CD14-positive monocyte (primary cell): Measurements from ENCODE around the gene MAPK8IP2. TPM values are rescaled to one million over a fixed set of nuclear protein-coding genes. Genes with fewer than 3 reads are reported as not detected.
A peak's percentile ranks its signal among the peaks of the same experiment; 100 is the strongest.

Experiments used
- DNase-seq, 3 donors: peaks; one replicate each; pipeline ENCODE4 v3.0.0-alpha.2; 2011 to 2022
- H2AFZ ChIP-seq: 2 replicates; pipeline ENCODE4 v1.6.0; 2012; ENCODE audit warnings: mild to moderate bottlenecking, low read depth, low read length, inconsistent platforms; ENCODE audit not compliant: insufficient read depth, poor library complexity, severe bottlenecking
- H3K27ac ChIP-seq, 2 donors: 1 replicate in 1 of 2; 2 replicates in 1 of 2; pipeline ENCODE4 v1.5.1; 2012 to 2013; ENCODE audit warnings: low read length in 2 of 2, control low read depth in 1 of 2, inconsistent platforms in 1 of 2, low read depth in 1 of 2, mild to moderate bottlenecking in 1 of 2
- H3K27me3 ChIP-seq, 2 donors: one replicate each; pipeline versions ENCODE4 v1.6.0 to v1.6.1; 2011 to 2013; ENCODE audit warnings: low read length in 2 of 2; ENCODE audit not compliant: control insufficient read depth in 2 of 2, insufficient read depth in 2 of 2
- H3K36me3 ChIP-seq, 2 donors: replicated peaks in 1 of 2; 1 replicate in 1 of 2; 2 replicates in 1 of 2; pipeline versions ENCODE4 v1.5.1 to v1.6.1; 2012 to 2013; ENCODE audit warnings: low read length in 2 of 2, control low read depth in 1 of 2, inconsistent platforms in 1 of 2, mild to moderate bottlenecking in 1 of 2; ENCODE audit not compliant: insufficient read depth in 2 of 2, control insufficient read depth in 1 of 2
- H3K4me1 ChIP-seq, 2 donors: 1 replicate in 1 of 2; 2 replicates in 1 of 2; pipeline versions ENCODE4 v1.5.1 to v1.6.1; 2012 to 2013; ENCODE audit warnings: low read length in 2 of 2, control low read depth in 1 of 2, inconsistent platforms in 1 of 2, mild to moderate bottlenecking in 1 of 2, moderate library complexity in 1 of 2; ENCODE audit not compliant: insufficient read depth in 2 of 2, control insufficient read depth in 1 of 2
- H3K4me2 ChIP-seq: replicated peaks from 2 replicates; pipeline ENCODE3; 2012; ENCODE audit warnings: low read length, moderate library complexity, mild to moderate bottlenecking; ENCODE audit not compliant: poor library complexity, severe bottlenecking; ENCODE audit errors: extremely low read depth
- H3K4me3 ChIP-seq, 3 experiments: fragments of 200-600 bp in 1 of 3; sonication (generic) in 1 of 3; replicated peaks in 1 of 3; 1 replicate in 2 of 3; 2 replicates in 1 of 3; pipeline ENCODE4 v1.5.1; 2011 to 2013; ENCODE audit warnings: low read length in 3 of 3, mild to moderate bottlenecking in 3 of 3, control low read depth in 2 of 3, low read depth in 2 of 3, inconsistent platforms in 1 of 3, moderate library complexity in 1 of 3
- H3K79me2 ChIP-seq: 2 replicates; pipeline ENCODE4 v1.6.0; 2012; ENCODE audit warnings: mild to moderate bottlenecking, control low read depth, inconsistent platforms, low read length, moderate library complexity; ENCODE audit not compliant: insufficient read depth
- H3K9ac ChIP-seq: 2 replicates; pipeline ENCODE4 v1.6.0; 2017; ENCODE audit warnings: low read length, mild to moderate bottlenecking; ENCODE audit not compliant: insufficient read depth, poor library complexity, severe bottlenecking
- H3K9me3 ChIP-seq, 2 donors: replicated peaks in 1 of 2; 1 replicate in 1 of 2; 2 replicates in 1 of 2; pipeline versions ENCODE4 v1.5.1 to v1.6.1; 2012 to 2013; ENCODE audit warnings: low read length in 2 of 2, control low read depth in 1 of 2; ENCODE audit not compliant: control insufficient read depth in 1 of 2, insufficient read depth in 1 of 2
- H4K20me1 ChIP-seq: 2 replicates; pipeline ENCODE4 v1.6.0; 2012; ENCODE audit warnings: mild to moderate bottlenecking, low read length, control low read depth, moderate library complexity; ENCODE audit not compliant: insufficient read depth
- H3K27ac Mint-ChIP-seq, 7 donors: one replicate each; pipeline ENCODE4 v1.8.0; 2020; ENCODE audit warnings: mild to moderate bottlenecking in 7 of 7, mixed read lengths in 7 of 7, moderate library complexity in 6 of 7, inconsistent platforms in 2 of 7
- H3K27me3 Mint-ChIP-seq, 3 donors: one replicate each; pipeline ENCODE4 v1.8.0; 2021 to 2022; ENCODE audit warnings: low read depth in 3 of 3, mild to moderate bottlenecking in 3 of 3, mixed read lengths in 3 of 3, moderate library complexity in 3 of 3, inconsistent platforms in 1 of 3
- H3K36me3 Mint-ChIP-seq, 2 donors: one replicate each; pipeline ENCODE4 v1.8.0; 2020; ENCODE audit warnings: mixed read lengths in 2 of 2, inconsistent platforms in 1 of 2, mild to moderate bottlenecking in 1 of 2
- H3K4me1 Mint-ChIP-seq: one replicate; pipeline ENCODE4 v1.8.0; 2020; ENCODE audit warnings: mild to moderate bottlenecking, mixed read lengths
- H3K4me3 Mint-ChIP-seq, 2 donors: one replicate each; pipeline ENCODE4 v1.8.0; 2020; ENCODE audit warnings: mild to moderate bottlenecking in 2 of 2, mixed read lengths in 2 of 2, moderate library complexity in 1 of 2
- H3K9me3 Mint-ChIP-seq, 7 donors: one replicate each; pipeline ENCODE4 v1.8.0; 2020 to 2022; ENCODE audit warnings: mixed read lengths in 7 of 7, mild to moderate bottlenecking in 6 of 7, moderate library complexity in 6 of 7, inconsistent platforms in 2 of 7
- WGBS: methylation state at CpG from one replicate; pipeline ENCODE4 v1.1.5; 2013; ENCODE audit warnings: missing lambda C conversion rate; ENCODE audit not compliant: insufficient coverage; 5-methylcytosine and 5-hydroxymethylcytosine counted together
- intact Hi-C, 2 donors: fragments of 100-400 bp; cut with micrococcal nuclease; formaldehyde crosslinking; loops; one replicate each; pipeline versions ENCODE4 v1.15.0 to v1.15.1; 2023
- polyA plus RNA-seq, 3 donors: library from polyadenylated mRNA; depleted of rRNA in 1 of 3; unstranded in 2 of 3; stranded (reverse) in 1 of 3; fragments of 300-500 nt in 2 of 3; fragments of >200 nt in 1 of 3; fragmentation: Illumina TruSeq in 2 of 3; gene quantifications; 1 replicate in 2 of 3; 2 replicates in 1 of 3; pipeline ENCODE4 v1.2.3, GENCODE V29; 2012 to 2021
- TF ChIP-seq, protein P1 (sequence below): fragments of 200-600 bp; IDR thresholded peaks from one replicate; pipeline ENCODE4 v1.8.0; 2022; ENCODE audit warnings: antibody characterized with exemption, mild to moderate bottlenecking

The MAPK8IP2 gene
- polyA plus RNA-seq, 3 donors, result 0.17 TPM; not detected in 2

DNA sequence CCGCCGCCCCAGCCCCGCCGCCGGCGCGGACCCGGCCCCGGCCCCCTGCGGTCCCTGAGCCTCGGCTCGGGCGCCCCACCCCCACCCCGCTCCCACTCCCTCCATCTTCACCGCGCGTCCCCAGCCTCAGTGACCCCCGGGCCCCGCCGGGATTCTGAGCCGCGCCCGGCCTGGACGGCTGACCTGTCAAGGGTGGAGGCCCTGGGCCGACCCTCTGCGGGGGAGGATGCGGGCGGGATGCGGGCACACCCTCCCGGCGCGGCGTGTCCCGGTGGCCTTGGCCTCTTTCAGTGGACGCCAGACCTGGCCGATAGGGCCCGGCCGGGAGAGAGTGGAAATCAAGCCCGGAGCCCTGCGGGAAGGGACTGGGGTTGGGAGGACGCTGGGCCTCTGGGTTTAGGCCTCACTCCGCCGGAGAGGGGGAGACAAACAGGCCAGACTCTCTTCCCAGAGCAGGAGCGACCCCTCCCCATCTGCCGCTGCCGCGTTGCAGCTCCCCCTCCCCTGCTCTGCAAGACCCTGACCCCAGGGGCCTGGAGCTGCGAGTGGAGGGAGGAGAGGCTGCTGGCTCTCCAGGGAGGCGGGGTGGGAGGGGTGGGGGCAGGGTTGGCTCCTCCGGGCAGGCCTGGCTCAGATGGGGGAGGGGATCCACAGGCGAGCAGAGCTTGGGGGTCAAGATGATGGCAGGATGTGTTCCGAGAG lies 525 bp downstream of the MAPK8IP2 start:
- TF ChIP-seq, protein P1, sequence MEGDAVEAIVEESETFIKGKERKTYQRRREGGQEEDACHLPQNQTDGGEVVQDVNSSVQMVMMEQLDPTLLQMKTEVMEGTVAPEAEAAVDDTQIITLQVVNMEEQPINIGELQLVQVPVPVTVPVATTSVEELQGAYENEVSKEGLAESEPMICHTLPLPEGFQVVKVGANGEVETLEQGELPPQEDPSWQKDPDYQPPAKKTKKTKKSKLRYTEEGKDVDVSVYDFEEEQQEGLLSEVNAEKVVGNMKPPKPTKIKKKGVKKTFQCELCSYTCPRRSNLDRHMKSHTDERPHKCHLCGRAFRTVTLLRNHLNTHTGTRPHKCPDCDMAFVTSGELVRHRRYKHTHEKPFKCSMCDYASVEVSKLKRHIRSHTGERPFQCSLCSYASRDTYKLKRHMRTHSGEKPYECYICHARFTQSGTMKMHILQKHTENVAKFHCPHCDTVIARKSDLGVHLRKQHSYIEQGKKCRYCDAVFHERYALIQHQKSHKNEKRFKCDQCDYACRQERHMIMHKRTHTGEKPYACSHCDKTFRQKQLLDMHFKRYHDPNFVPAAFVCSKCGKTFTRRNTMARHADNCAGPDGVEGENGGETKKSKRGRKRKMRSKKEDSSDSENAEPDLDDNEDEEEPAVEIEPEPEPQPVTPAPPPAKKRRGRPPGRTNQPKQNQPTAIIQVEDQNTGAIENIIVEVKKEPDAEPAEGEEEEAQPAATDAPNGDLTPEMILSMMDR, result no peak
- Mint-ChIP-seq H3K36me3 (peaks cover 11 to 15% of the 10 kb centered on the region in 2 donors), H3K9me3 (peaks cover 0 to 21% (median 9%) of the 10 kb centered on the region in 7 donors), H3K27me3 (peaks cover 53 to 82% (median 73%) of the 10 kb centered on the region in 3 donors), H3K4me1 (peaks cover 4% of the 10 kb centered on the region), H3K27ac (no peak overlapping the region), H3K4me3 (peak overlapping the region in 1 of 2 donors; percentile 86)
- no peaks in the 10 kb centered on the region for H3K79me2 ChIP-seq
- H2AFZ ChIP-seq, result no peak overlapping the region
- no peaks in the 10 kb centered on the region for H3K4me1 ChIP-seq
- H3K4me3 ChIP-seq, result no peak overlapping the region
- H3K9ac ChIP-seq, result no peak overlapping the region
- no peak for DNase-seq
- WGBS, result 15% methylated on average over 28 of the region's 52 CpGs
- intact Hi-C loops, result no loop called here
- no peaks in the 10 kb centered on the region for H3K36me3 ChIP-seq
- H3K27ac ChIP-seq, result no peak overlapping the region
- H4K20me1 ChIP-seq, result no peaks in the 10 kb centered on the region
- peak overlapping the region; percentile 41 for H3K4me2 ChIP-seq
- peaks cover 0 to 16% of the 10 kb centered on the region in 2 donors for H3K9me3 ChIP-seq
- H3K27me3 ChIP-seq, result peaks cover 35 to 71% of the 10 kb centered on the region in 2 donors

GRCh38 chr22:50601669-50602337 lies 1.2 kb downstream of the MAPK8IP2 start:
- Histone ChIP-seq H3K36me3 (no peaks in the 10 kb centered on the region), H2AFZ (no peak overlapping the region), H3K4me3 (no peak overlapping the region), H3K79me2 (no peaks in the 10 kb centered on the region), H3K9me3 (peaks cover 0 to 16% of the 10 kb centered on the region in 2 donors), H4K20me1 (no peaks in the 10 kb centered on the region), H3K27me3 (peaks cover 35 to 76% of the 10 kb centered on the region in 2 donors), H3K9ac (no peak overlapping the region), H3K4me2 (no peak overlapping the region), H3K27ac (no peak overlapping the region), H3K4me1 (no peaks in the 10 kb centered on the region)
- H3K36me3 Mint-ChIP-seq, result peaks cover 11 to 15% of the 10 kb centered on the region in 2 donors
- TF ChIP-seq, protein P1, result no peak
- no peak for DNase-seq
- no peak overlapping the region for H3K27ac Mint-ChIP-seq
- peaks cover 56 to 89% (median 73%) of the 10 kb centered on the region in 3 donors for H3K27me3 Mint-ChIP-seq
- intact Hi-C loops, result no loop called here
- H3K4me3 Mint-ChIP-seq, result peak overlapping the region in 1 of 2 donors; percentile 86
- H3K4me1 Mint-ChIP-seq, result peaks cover 4% of the 10 kb centered on the region
- WGBS, result 70% methylated on average over 8 of the region's 12 CpGs
- peaks cover 0 to 21% (median 9%) of the 10 kb centered on the region in 7 donors for H3K9me3 Mint-ChIP-seq
